HL-60 (cell line): ENCODE data around the gene FBN1.

Experiments
- DNase-seq, 2 experiments: peaks; one replicate each; pipeline ENCODE4 v3.0.0-alpha.2; 2010 to 2020; ENCODE audit warnings: low read depth in 1 of 2, low spot score in 1 of 2
- H3K27ac ChIP-seq: fragments of 250-450 bp; sonication (Bioruptor Pico); replicated peaks from 2 replicates; pipeline ENCODE4 v1.5.1; 2020; ENCODE audit warnings: mild to moderate bottlenecking, moderate library complexity
- H3K27me3 ChIP-seq: fragments of 250-450 bp; sonication (Bioruptor Pico); 2 replicates; pipeline ENCODE4 v1.5.1; 2021; ENCODE audit warnings: mild to moderate bottlenecking, moderate library complexity; ENCODE audit not compliant: insufficient read depth, poor library complexity, severe bottlenecking
- H3K4me3 ChIP-seq: replicated peaks from 2 replicates; pipeline ENCODE4 v1.5.1; 2011; ENCODE audit warnings: mild to moderate bottlenecking, control low read depth, low read length; ENCODE audit not compliant: insufficient read depth
- GABPA ChIP-seq: IDR thresholded peaks from 2 replicates; pipeline ENCODE4 v1.6.1; 2012; ENCODE audit warnings: low read depth
- POLR2AphosphoS5 ChIP-seq: IDR thresholded peaks from 2 replicates; pipeline ENCODE4 v1.6.1; 2012; ENCODE audit warnings: low read depth
- SPI1 ChIP-seq: IDR thresholded peaks from 2 replicates; pipeline ENCODE4 v1.6.1; 2012; ENCODE audit warnings: low read depth, mild to moderate bottlenecking, borderline replicate concordance
- TF ChIP-seq, protein P1 (sequence below): IDR thresholded peaks from one replicate; pipeline ENCODE4 v1.5.1; 2011; ENCODE audit warnings: low read length, control low read depth, inconsistent platforms; ENCODE audit not compliant: insufficient read depth
- TF ChIP-seq, protein P2 (sequence below): IDR thresholded peaks from 2 replicates; pipeline ENCODE4 v1.6.1; 2012; ENCODE audit warnings: low read depth; ENCODE audit not compliant: insufficient replicate concordance

Gene FBN1

DNA sequence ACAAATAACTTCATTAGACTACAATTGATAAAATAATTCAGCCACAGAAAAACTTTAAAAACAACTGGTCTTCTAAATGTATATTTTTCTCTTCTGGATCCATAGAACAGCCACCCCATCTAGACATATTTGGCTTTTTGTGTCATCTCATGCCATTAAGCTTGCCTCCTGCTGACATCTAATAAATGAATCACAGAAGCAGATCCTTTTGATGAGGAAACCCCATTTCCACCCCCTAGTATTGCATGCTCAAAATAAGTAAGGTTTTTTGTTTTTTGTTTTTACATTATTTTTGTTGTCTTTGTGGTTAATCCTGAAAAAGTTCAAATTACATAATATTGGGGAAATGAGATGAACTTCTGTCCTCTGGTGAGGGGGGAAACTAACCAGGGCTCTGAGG, 219.5 kb downstream of the FBN1 start:
- no peak overlapping the region for H3K4me3 ChIP-seq
- no peak for DNase-seq

DNA sequence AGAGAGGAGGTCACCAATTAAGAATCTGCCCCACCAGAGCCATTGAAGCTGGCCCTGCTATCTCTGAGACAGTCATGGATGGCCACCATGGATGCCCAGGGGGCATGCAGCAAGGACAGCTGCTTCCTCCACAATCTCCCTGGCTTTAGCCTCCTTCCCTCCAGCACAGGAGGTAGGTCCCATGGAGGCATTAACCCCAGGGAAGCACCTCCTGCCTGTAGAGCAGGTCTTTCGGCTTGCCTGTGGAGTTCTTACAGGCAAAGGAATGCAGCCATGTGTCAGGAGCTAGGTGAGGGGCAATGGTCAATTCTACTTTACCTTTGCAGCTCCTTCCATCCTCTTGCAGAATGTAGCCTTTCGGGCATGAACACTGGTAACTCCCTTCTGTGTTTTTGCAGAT, 220.5 kb downstream of the FBN1 start:
- Histone ChIP-seq H3K4me3 (no peak overlapping the region), H3K27me3 (no peaks in the 10 kb centered on the region), H3K27ac (no peak overlapping the region)
- TF ChIP-seq SPI1 = no peak
- TF ChIP-seq GABPA = no peak
- TF ChIP-seq, protein P1, sequence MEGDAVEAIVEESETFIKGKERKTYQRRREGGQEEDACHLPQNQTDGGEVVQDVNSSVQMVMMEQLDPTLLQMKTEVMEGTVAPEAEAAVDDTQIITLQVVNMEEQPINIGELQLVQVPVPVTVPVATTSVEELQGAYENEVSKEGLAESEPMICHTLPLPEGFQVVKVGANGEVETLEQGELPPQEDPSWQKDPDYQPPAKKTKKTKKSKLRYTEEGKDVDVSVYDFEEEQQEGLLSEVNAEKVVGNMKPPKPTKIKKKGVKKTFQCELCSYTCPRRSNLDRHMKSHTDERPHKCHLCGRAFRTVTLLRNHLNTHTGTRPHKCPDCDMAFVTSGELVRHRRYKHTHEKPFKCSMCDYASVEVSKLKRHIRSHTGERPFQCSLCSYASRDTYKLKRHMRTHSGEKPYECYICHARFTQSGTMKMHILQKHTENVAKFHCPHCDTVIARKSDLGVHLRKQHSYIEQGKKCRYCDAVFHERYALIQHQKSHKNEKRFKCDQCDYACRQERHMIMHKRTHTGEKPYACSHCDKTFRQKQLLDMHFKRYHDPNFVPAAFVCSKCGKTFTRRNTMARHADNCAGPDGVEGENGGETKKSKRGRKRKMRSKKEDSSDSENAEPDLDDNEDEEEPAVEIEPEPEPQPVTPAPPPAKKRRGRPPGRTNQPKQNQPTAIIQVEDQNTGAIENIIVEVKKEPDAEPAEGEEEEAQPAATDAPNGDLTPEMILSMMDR = no peak
- TF ChIP-seq, protein P2, sequence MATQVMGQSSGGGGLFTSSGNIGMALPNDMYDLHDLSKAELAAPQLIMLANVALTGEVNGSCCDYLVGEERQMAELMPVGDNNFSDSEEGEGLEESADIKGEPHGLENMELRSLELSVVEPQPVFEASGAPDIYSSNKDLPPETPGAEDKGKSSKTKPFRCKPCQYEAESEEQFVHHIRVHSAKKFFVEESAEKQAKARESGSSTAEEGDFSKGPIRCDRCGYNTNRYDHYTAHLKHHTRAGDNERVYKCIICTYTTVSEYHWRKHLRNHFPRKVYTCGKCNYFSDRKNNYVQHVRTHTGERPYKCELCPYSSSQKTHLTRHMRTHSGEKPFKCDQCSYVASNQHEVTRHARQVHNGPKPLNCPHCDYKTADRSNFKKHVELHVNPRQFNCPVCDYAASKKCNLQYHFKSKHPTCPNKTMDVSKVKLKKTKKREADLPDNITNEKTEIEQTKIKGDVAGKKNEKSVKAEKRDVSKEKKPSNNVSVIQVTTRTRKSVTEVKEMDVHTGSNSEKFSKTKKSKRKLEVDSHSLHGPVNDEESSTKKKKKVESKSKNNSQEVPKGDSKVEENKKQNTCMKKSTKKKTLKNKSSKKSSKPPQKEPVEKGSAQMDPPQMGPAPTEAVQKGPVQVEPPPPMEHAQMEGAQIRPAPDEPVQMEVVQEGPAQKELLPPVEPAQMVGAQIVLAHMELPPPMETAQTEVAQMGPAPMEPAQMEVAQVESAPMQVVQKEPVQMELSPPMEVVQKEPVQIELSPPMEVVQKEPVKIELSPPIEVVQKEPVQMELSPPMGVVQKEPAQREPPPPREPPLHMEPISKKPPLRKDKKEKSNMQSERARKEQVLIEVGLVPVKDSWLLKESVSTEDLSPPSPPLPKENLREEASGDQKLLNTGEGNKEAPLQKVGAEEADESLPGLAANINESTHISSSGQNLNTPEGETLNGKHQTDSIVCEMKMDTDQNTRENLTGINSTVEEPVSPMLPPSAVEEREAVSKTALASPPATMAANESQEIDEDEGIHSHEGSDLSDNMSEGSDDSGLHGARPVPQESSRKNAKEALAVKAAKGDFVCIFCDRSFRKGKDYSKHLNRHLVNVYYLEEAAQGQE = no peak
- TF ChIP-seq POLR2AphosphoS5 = no peak
- no peak for DNase-seq

More for the DNA sequence above, 219.5 kb downstream of the FBN1 start:
- no peak overlapping the region for H3K27ac ChIP-seq
- no peaks in the 10 kb centered on the region for H3K27me3 ChIP-seq
- no peak for TF ChIP-seq GABPA
- TF ChIP-seq SPI1 = no peak
- TF ChIP-seq, protein P2 = no peak
- TF ChIP-seq, protein P1 = no peak
- no peak for TF ChIP-seq POLR2AphosphoS5

DNA sequence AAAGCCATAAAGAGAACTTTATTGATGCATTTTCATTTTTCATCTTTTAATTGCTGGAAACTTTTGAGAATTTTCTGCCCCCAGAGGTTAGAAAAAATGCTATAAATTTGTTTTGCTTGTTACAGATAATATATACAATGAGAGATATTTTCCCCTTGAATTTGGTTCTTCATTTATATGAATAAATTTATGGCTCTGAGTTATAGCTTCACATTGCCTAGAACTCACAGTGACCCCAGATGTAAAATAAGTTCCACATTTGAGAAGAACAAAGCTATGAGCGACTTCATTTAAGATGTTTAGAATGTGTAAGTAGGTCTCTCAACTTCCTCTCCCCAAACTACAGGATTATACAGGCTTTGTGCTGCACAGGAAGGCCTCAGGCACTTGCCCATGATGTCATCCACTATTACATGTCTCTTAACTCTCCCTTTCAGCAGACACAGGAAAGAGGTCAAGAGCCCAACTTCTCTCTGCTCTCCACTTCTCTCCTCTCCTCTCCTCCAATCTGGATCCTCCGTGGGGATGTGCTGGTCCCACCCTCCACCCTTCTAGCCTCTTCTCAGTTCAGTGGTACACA, 221.5 kb downstream of the FBN1 start:
- no peak for DNase-seq
- Histone ChIP-seq H3K27ac (no peak overlapping the region), H3K27me3 (no peaks in the 10 kb centered on the region), H3K4me3 (no peak overlapping the region)
- TF ChIP-seq, protein P2 = no peak

DNA sequence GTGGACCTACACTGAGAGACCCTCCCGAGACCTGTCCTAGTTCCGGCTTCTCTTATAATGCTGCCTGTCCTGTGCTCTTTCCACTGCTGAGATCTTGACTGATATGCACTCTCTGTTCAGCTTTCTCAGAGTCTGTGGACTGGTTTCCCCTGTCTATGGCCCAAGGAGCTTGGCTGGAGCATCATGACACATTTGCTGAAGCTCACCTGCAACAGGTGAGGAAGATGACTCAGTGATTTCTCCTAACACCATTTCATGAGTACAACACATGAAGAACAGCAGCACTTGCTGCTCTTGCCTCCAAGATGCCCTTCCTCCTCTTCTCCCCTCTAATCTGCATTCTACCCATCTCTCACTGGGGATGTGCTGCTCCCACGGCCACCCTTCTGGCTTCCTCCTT, 222.2 kb downstream of the FBN1 start:
- Histone ChIP-seq H3K27me3 (no peaks in the 10 kb centered on the region), H3K4me3 (no peak overlapping the region), H3K27ac (no peak overlapping the region)
- DNase-seq = no peak
- TF ChIP-seq GABPA = no peak
- TF ChIP-seq, protein P2 = no peak
- no peak for TF ChIP-seq POLR2AphosphoS5
- TF ChIP-seq SPI1 = no peak
- TF ChIP-seq, protein P1 = no peak
